Measurements from ENCODE around the gene NPRL2. TPM values are rescaled to one million over a fixed set of nuclear protein-coding genes. Genes with fewer than 3 reads are reported as not detected.

The NPRL2 gene
- total RNA-seq, 1 experiment from 2014 or later: 35.4 TPM

- POLR2A ChIA-PET: interaction anchor here (0.6 kb wide), 1 partner anchor 8 kb away, joined by 3 read pairs; no protein-coding TSS in a partner anchor
- no TSS peak for BruUV-seq (replicated peaks)
- peaks cover 8% of the 10 kb centered on the region for H3K79me2 ChIP-seq (ENCODE audit: insufficient read depth, low read length)
- TF ChIP-seq FOSL1 (IDR thresholded peaks at IDR 0.05; ENCODE audit: low read depth) (no peak), SIN3A (IDR thresholded peaks at IDR 0.05; ENCODE audit: low read depth) (no peak), POLR2AphosphoS5 (IDR thresholded peaks at IDR 0.05; ENCODE audit: low read depth, low read length) (no peak), REST (IDR thresholded peaks at IDR 0.05; ENCODE audit: low read depth) (no peak), TCF7L2 (IDR thresholded peaks at IDR 0.05; ENCODE audit: borderline replicate concordance, extremely low read depth, insufficient read depth, insufficient read length) (no peak)
- no peak overlapping the region for H3K4me3 ChIP-seq (replicated peaks in 1 of 2; ENCODE audit: low read depth in 1 of 2, low read length in 2 of 2)
- peaks cover 0 to 8% of the 10 kb centered on the region in 2 experiments; a peak in 1 of 4 replicates for H3K36me3 ChIP-seq (ENCODE audit: control insufficient read depth in 1 of 2, insufficient read depth in 2 of 2, low read length in 2 of 2)
- RAD21 ChIA-PET (ENCODE audit: low non-redundant PET in 1 of 2, low total read pairs in 2 of 2, uncharacterized antibody in 2 of 2, unreplicated experiment in 2 of 2): no interaction called here
- DNase-seq (ENCODE audit: low read depth, low spot score): no peak
- no peaks in the 10 kb centered on the region for H4K20me1 ChIP-seq (ENCODE audit: insufficient read depth)
- CTCF ChIA-PET: no interaction called here
- no peak for ATAC-seq
- peaks cover 12 to 47% of the 10 kb centered on the region in 2 experiments for H3K4me1 ChIP-seq (ENCODE audit: control insufficient read depth in 1 of 2, insufficient read depth in 2 of 2, low read length in 2 of 2)
- H3K4me2 ChIP-seq (ENCODE audit: low read length): peak overlapping the region; percentile 75
- H3K27me3 ChIP-seq (ENCODE audit: insufficient read depth, low read length): no peaks in the 10 kb centered on the region
- H3K9me2 ChIP-seq (ENCODE audit: insufficient read depth): no peaks in the 10 kb centered on the region
- H2AFZ ChIP-seq (ENCODE audit: low read depth, low read length, poor library complexity, severe bottlenecking): no peak overlapping the region
- H3K27ac ChIP-seq (ENCODE audit: low read depth, low read length): no peak overlapping the region; the same call in 1 of the 2 replicates
- no peak overlapping the region for H3K9ac ChIP-seq (ENCODE audit: low read length)
- intact Hi-C loops (cut with micrococcal nuclease): loop anchor here (5.0 kb wide), 1 partner anchor 267 kb away; the partner anchor contains the start of gene CISH
- no peaks in the 10 kb centered on the region for H3K9me3 ChIP-seq (ENCODE audit: control insufficient read depth in 1 of 2, insufficient read depth in 1 of 2, low read depth in 1 of 2, low read length in 2 of 2)
Observed at GRCh38 chr3:50345008-50345407, 5.6 kb downstream of the NPRL2 start.
